IMR-90 (cell line): Measurements from ENCODE around the gene BRI3BP. TPM values are rescaled to one million over a fixed set of nuclear protein-coding genes. Genes with fewer than 3 reads are reported as not detected.

Experiments
- ATAC-seq: fragments of 200-7000 bp; cut with Tn5 transposase; 2 replicates; pipeline ENCODE4 v1.9.1; 2020; ENCODE audit warnings: low read depth, mild to moderate bottlenecking, moderate library complexity
- BruUV-seq: library from RNA; stranded (reverse); fragments of 400-500 nt; replicated peaks from 2 replicates; lab custom pipeline; 2021; lab: Mats Ljungman, UMichigan
- CTCF ChIA-PET: fragments of 300-600 bp; formaldehyde crosslinking; extraction: SDS; loops from one replicate; lab custom pipeline; 2021; ENCODE audit warnings: antibody characterized with exemption; lab: Yijun Ruan, JAX
- POLR2A ChIA-PET: fragments of 300-600 bp; sonication (Branson Sonifier 250); formaldehyde crosslinking; loops from one replicate; lab custom pipeline; 2022; ENCODE audit warnings: antibody characterized with exemption; ENCODE audit not compliant: unreplicated experiment; lab: Charles Lee
- DNase-seq: peaks from one replicate; pipeline ENCODE4 v3.0.0; 2013
- H2AFZ ChIP-seq: replicated peaks from 2 replicates; pipeline ENCODE3; 2013; ENCODE audit warnings: low read length, mild to moderate bottlenecking; ENCODE audit not compliant: poor library complexity
- H2AK5ac ChIP-seq: 2 replicates; pipeline ENCODE4 v1.6.1; 2013; ENCODE audit warnings: low read depth, low read length, inconsistent platforms
- H2AK9ac ChIP-seq: replicated peaks from 2 replicates; pipeline ENCODE3; 2013; ENCODE audit warnings: mild to moderate bottlenecking, low read depth, low read length, moderate library complexity; ENCODE audit not compliant: poor library complexity
- H2BK120ac ChIP-seq: 2 replicates; pipeline ENCODE4 v1.6.1; 2013; ENCODE audit warnings: low read depth, low read length, inconsistent platforms
- H2BK15ac ChIP-seq: 3 replicates; pipeline ENCODE4 v1.6.1; 2013; ENCODE audit warnings: low read depth, low read length, inconsistent platforms
- H2BK20ac ChIP-seq: 2 replicates; pipeline ENCODE4 v1.6.1; 2013; ENCODE audit warnings: low read depth, mild to moderate bottlenecking, inconsistent platforms, low read length, moderate library complexity
- H2BK5ac ChIP-seq: 2 replicates; pipeline ENCODE4 v1.6.1; 2013; ENCODE audit warnings: mild to moderate bottlenecking, low read depth, low read length, inconsistent platforms; ENCODE audit not compliant: poor library complexity, severe bottlenecking
- H3K14ac ChIP-seq: replicated peaks from 2 replicates; pipeline ENCODE4 v1.6.1; 2013; ENCODE audit warnings: low read depth, low read length, inconsistent platforms
- H3K18ac ChIP-seq: 2 replicates; pipeline ENCODE4 v1.6.1; 2013; ENCODE audit warnings: low read depth, low read length, control low read depth
- H3K23ac ChIP-seq: 2 replicates; pipeline ENCODE4 v1.6.1; 2013; ENCODE audit warnings: low read depth, low read length, inconsistent platforms
- H3K27ac ChIP-seq: 2 replicates; pipeline ENCODE4 v1.5.1; 2013; ENCODE audit warnings: mild to moderate bottlenecking, control low read depth, low read length; ENCODE audit not compliant: insufficient read depth
- H3K27me3 ChIP-seq: 2 replicates; pipeline ENCODE4 v1.6.1; 2013; ENCODE audit warnings: low read length; ENCODE audit not compliant: control insufficient read depth, insufficient read depth
- H3K36me3 ChIP-seq: 2 replicates; pipeline ENCODE4 v1.6.1; 2013; ENCODE audit warnings: low read length, mixed read lengths; ENCODE audit not compliant: control insufficient read depth, insufficient read depth
- H3K4ac ChIP-seq: 2 replicates; pipeline ENCODE4 v1.6.1; 2013; ENCODE audit warnings: low read depth, low read length, inconsistent platforms
- H3K4me1 ChIP-seq: 2 replicates; pipeline ENCODE4 v1.6.1; 2013; ENCODE audit warnings: low read length, mixed read lengths; ENCODE audit not compliant: control insufficient read depth, insufficient read depth
- H3K4me2 ChIP-seq: 2 replicates; pipeline ENCODE4 v1.6.1; 2013; ENCODE audit warnings: low read depth, mild to moderate bottlenecking, control low read depth, low read length, moderate library complexity
- H3K4me3 ChIP-seq: 2 replicates; pipeline ENCODE4 v1.5.1; 2013; ENCODE audit warnings: low read depth, mild to moderate bottlenecking, control low read depth, low read length, moderate library complexity; ENCODE audit not compliant: insufficient read depth
- H3K56ac ChIP-seq: 2 replicates; pipeline ENCODE4 v1.6.1; 2013; ENCODE audit warnings: low read length, inconsistent platforms; ENCODE audit not compliant: insufficient read depth; ENCODE audit errors: extremely low read depth
- H3K79me1 ChIP-seq, 2 experiments: 2 replicates each; pipeline ENCODE4 v1.6.1; 2013; ENCODE audit warnings: low read length in 2 of 2, inconsistent platforms in 1 of 2, low read depth in 1 of 2
- H3K9ac ChIP-seq: 2 replicates; pipeline ENCODE4 v1.6.1; 2013; ENCODE audit warnings: low read depth, low read length, control low read depth
- H3K9me1 ChIP-seq: 2 replicates; pipeline ENCODE4 v1.6.1; 2013; ENCODE audit warnings: low read length, inconsistent platforms; ENCODE audit not compliant: insufficient read depth
- H3K9me3 ChIP-seq: 2 replicates; pipeline ENCODE4 v1.6.1; 2013; ENCODE audit warnings: low read length; ENCODE audit not compliant: control insufficient read depth, insufficient read depth
- H4K20me1 ChIP-seq: 2 replicates; pipeline ENCODE4 v1.6.1; 2013; ENCODE audit warnings: low read length, inconsistent platforms; ENCODE audit not compliant: insufficient read depth
- H4K5ac ChIP-seq: 2 replicates; pipeline ENCODE4 v1.6.1; 2013; ENCODE audit warnings: mild to moderate bottlenecking, low read depth, low read length, control low read depth
- H4K8ac ChIP-seq, 2 experiments: 2 replicates each; pipeline ENCODE4 v1.6.1; 2013; ENCODE audit warnings: low read depth in 2 of 2, low read length in 2 of 2, control low read depth in 1 of 2, inconsistent platforms in 1 of 2
- H4K91ac ChIP-seq: 2 replicates; pipeline ENCODE4 v1.6.1; 2013; ENCODE audit warnings: low read depth, low read length, inconsistent platforms; ENCODE audit not compliant: insufficient read depth
- CHD1 ChIP-seq: IDR thresholded peaks from 2 replicates; pipeline ENCODE4 v1.6.1; 2012; ENCODE audit warnings: low read depth, low read length, improper control_type of control experiment
- POLR2A ChIP-seq: IDR thresholded peaks from 2 replicates; pipeline ENCODE4 v1.6.1; 2012; ENCODE audit warnings: mild to moderate bottlenecking, low read depth, low read length
- WGBS, 2 experiments: methylation state at CpG; one replicate each; pipeline versions ENCODE4 v1.1.5 to v1.1.7; 2013; ENCODE audit warnings: missing lambda C conversion rate in 2 of 2; ENCODE audit not compliant: insufficient read length in 1 of 2; ENCODE audit errors: extremely low coverage in 2 of 2; 5-methylcytosine and 5-hydroxymethylcytosine counted together
- dilution Hi-C: fragments of 300-500 bp; cut with HindIII; formaldehyde crosslinking; loops from one replicate; pipeline ENCODE4 v1.14.3; 2018; ENCODE audit warnings: low sequenced_read_pairs; ENCODE audit not compliant: unreplicated experiment
- in situ Hi-C: fragments of 300-500 bp; cut with MboI; formaldehyde crosslinking; loops from 3 replicates; pipeline ENCODE4 v1.14.3; 2019; ENCODE audit warnings: low sequenced_read_pairs, inconsistent platforms, mixed read lengths
- intact Hi-C: fragments of 100-400 bp; cut with micrococcal nuclease; formaldehyde crosslinking; loops from 2 replicates; pipeline ENCODE4 v1.10.0; 2022
- polyA plus RNA-seq, 3 experiments: library from polyadenylated mRNA; depleted of rRNA; stranded (reverse); fragments of >200 nt; gene quantifications; 2 replicates each; pipeline ENCODE4 v1.2.3, GENCODE V29; 2012; ENCODE audit warnings: low replicate concordance in 1 of 3
- total RNA-seq: library from RNA; depleted of rRNA; stranded (reverse); fragments of >200 nt; gene quantifications from 2 replicates; pipeline ENCODE4 v1.2.3, GENCODE V29; 2012

The BRI3BP gene
- total and polyA plus RNA-seq, 2 of the 4 experiments (the other 2 are of a cell fraction) = 2.5 to 2.8 TPM

DNA sequence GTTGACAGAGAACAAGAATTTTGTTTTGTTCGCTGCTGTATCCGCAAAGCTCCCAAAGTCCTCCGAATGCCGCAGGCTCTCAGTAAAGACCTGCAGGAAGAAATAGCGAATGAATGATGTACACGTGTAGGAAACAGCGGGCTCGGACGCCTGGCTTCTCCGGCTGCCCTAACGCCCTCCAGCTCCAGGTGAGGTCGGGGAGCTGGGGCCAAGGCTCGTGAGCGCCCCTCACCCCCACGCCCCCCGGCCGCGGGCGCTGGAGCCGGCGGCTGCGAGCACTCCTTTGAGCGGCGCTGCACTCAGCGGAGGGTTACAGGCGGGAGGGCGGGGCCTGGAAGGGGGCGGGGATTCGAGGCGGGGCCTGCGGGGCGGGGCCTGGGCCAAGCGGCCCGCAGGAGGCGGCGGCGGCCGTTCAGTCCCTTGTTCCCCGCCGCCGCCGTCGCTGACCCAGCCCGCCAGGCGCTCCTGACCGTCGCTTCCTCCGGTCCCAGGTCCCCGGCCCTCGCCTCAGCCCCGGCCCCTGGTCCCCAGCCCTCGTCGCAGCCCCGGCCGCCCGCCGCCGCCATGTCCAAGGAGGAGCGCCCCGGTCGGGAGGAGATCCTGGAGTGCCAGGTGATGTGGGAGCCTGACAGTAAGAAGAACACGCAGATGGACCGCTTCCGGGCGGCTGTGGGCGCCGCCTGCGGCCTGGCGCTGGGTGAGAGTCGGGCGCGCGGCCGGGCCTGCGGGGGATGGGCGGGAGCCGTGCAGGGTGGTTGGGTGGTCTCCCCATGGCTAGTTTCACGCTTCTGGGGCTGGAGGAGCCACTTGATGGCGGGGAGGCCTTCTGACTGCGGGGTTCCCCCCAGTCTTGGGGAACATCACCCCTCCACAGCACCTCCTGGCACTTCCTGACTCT is 71.8 kb downstream of the BRI3BP start, which contains the start of gene AACS:
Gene AACS (plus strand): TSS at position 415 of the 898 bp plus-strand sequence. CDS start 150 bp downstream, at position 565.
- peak; percentile 67; the same call in 1 of the 2 replicates for TF ChIP-seq POLR2A
- no peak for TF ChIP-seq CHD1
- BruUV-seq = no TSS peak
- peak within 1 kb of the TSS; percentile 90 for H3K4me3 ChIP-seq
- peak within 1 kb of the TSS; percentile 85 for H3K9ac ChIP-seq
- H3K9me1 ChIP-seq = no peaks in the 10 kb centered on the region; the same call in 1 of the 2 replicates
- ChIA-PET POLR2A (no interaction called here), CTCF (no interaction called here)
- H4K8ac ChIP-seq = peak within 1 kb of the TSS; percentile 74 to 93
- H2AK5ac ChIP-seq = peak within 1 kb of the TSS; percentile 73; the same call in 1 of the 2 replicates
- peak; percentile 99 for ATAC-seq
- H3K18ac ChIP-seq = no peak within 1 kb of the TSS
- peaks cover 3% of the 10 kb centered on the region for H3K4me1 ChIP-seq
- H3K14ac ChIP-seq = no peak within 1 kb of the TSS; the same call in 1 of the 2 replicates
- no peaks in the 10 kb centered on the region for H3K9me3 ChIP-seq
- peak within 1 kb of the TSS; percentile 30; the same call in 1 of the 2 replicates for H4K5ac ChIP-seq
- H2AK9ac ChIP-seq = peak within 1 kb of the TSS; percentile 95
- peak within 1 kb of the TSS; percentile 42; the same call in 1 of the 2 replicates for H3K27ac ChIP-seq
- intact Hi-C loops (loop anchor here (2.0 to 5.0 kb wide), 2 partner anchors 16 to 73 kb away; partner anchors contain the start of gene BRI3BP), dilution Hi-C loops (no loop called here), in situ Hi-C loops (no loop called here)
- H3K56ac ChIP-seq = peak within 1 kb of the TSS; percentile 51; the same call in 1 of the 2 replicates
- 0% methylated on average over 6 of the region's 80 CpGs; no CpG with 5 or more reads in 1 of the 2 experiments for WGBS, 2 experiments
- H2BK20ac ChIP-seq = no peak within 1 kb of the TSS
- peak within 1 kb of the TSS; percentile 93 for H3K4me2 ChIP-seq
- H3K79me1 ChIP-seq = peaks cover 0 to 33% of the 10 kb centered on the region in 2 experiments; a peak in 2 of 4 replicates
- no peaks in the 10 kb centered on the region for H3K27me3 ChIP-seq
- peaks cover 7% of the 10 kb centered on the region; the same call in 1 of the 2 replicates for H3K36me3 ChIP-seq
- H4K20me1 ChIP-seq = 0 out of 2 replicates have a peak, but pooled peaks cover 5% of the 10 kb centered on the region
- peak within 1 kb of the TSS; percentile 79 for H3K4ac ChIP-seq
- DNase-seq = peak; percentile 64
- H3K23ac ChIP-seq = peak within 1 kb of the TSS; percentile 88
- peak within 1 kb of the TSS; percentile 16 for H2BK5ac ChIP-seq
- no peak within 1 kb of the TSS for H2BK15ac ChIP-seq
- peak within 1 kb of the TSS; percentile 99 for H2AFZ ChIP-seq
- no peak within 1 kb of the TSS for H2BK120ac ChIP-seq
- peak within 1 kb of the TSS; percentile 67 for H4K91ac ChIP-seq
